Loucy (cell line): Measurements from ENCODE around the gene FBXO44.

Source experiments
- H2AFZ ChIP-seq: fragments of 200-600 bp; sonication (generic); 2 replicates; pipeline ENCODE4 v1.6.0; 2016; ENCODE audit warnings: antibody characterized with exemption, mild to moderate bottlenecking, low read length, moderate library complexity
- H3F3A ChIP-seq: fragments of 200-600 bp; 2 replicates; pipeline ENCODE4 v1.6.0; 2016; ENCODE audit warnings: antibody characterized with exemption, low read depth, mild to moderate bottlenecking
- H3K27me3 ChIP-seq: fragments of 200-600 bp; sonication (generic); 2 replicates; pipeline ENCODE4 v1.6.1; 2014; ENCODE audit warnings: low read length, mild to moderate bottlenecking; ENCODE audit not compliant: insufficient read depth, poor library complexity, severe bottlenecking
- H3K36me3 ChIP-seq: fragments of 200-600 bp; sonication (generic); 2 replicates; pipeline ENCODE4 v1.6.1; 2016; ENCODE audit warnings: low read length; ENCODE audit not compliant: insufficient read depth
- H3K4me1 ChIP-seq: fragments of 200-600 bp; sonication (generic); 2 replicates; pipeline ENCODE4 v1.5.1; 2014; ENCODE audit warnings: low read length, mild to moderate bottlenecking; ENCODE audit not compliant: insufficient read depth, poor library complexity, severe bottlenecking
- H3K4me2 ChIP-seq: fragments of 200-600 bp; sonication (generic); 2 replicates; pipeline ENCODE4 v1.6.0; 2014; ENCODE audit warnings: antibody characterized with exemption, low read length, low read depth, mild to moderate bottlenecking; ENCODE audit not compliant: poor library complexity, severe bottlenecking
- H3K4me3 ChIP-seq: fragments of 200-600 bp; sonication (generic); 2 replicates; pipeline ENCODE4 v1.5.1; 2014; ENCODE audit warnings: low read length, mild to moderate bottlenecking, mixed read lengths; ENCODE audit not compliant: poor library complexity, severe bottlenecking
- H3K79me2 ChIP-seq: fragments of 200-600 bp; sonication (generic); 2 replicates; pipeline ENCODE4 v1.6.1; 2014; ENCODE audit warnings: low read length; ENCODE audit not compliant: insufficient read depth
- H3K9ac ChIP-seq: fragments of 200-600 bp; sonication (generic); 2 replicates; pipeline ENCODE4 v1.6.0; 2014; ENCODE audit warnings: mild to moderate bottlenecking, low read depth, low read length, moderate library complexity; ENCODE audit not compliant: poor library complexity, severe bottlenecking
- H3K9me2 ChIP-seq: fragments of 200-600 bp; sonication (generic); replicated peaks from 2 replicates; pipeline ENCODE4 v1.6.1; 2016; ENCODE audit warnings: low read depth, low read length, mixed read lengths
- H3K9me3 ChIP-seq: fragments of 200-600 bp; sonication (generic); 2 replicates; pipeline ENCODE4 v1.6.1; 2014; ENCODE audit warnings: mild to moderate bottlenecking, antibody characterized with exemption, low read length, low read depth; ENCODE audit not compliant: insufficient read depth
- H4K20me1 ChIP-seq: fragments of 200-600 bp; sonication (generic); 2 replicates; pipeline ENCODE4 v1.6.0; 2014; ENCODE audit warnings: antibody characterized with exemption, low read length, mild to moderate bottlenecking; ENCODE audit not compliant: insufficient read depth, poor library complexity, severe bottlenecking
- CTCF ChIP-seq: fragments of 200-600 bp; sonication (generic); conservative IDR thresholded peaks from 2 replicates; pipeline ENCODE4 v1.5.1; 2014; ENCODE audit warnings: mild to moderate bottlenecking, antibody characterized with exemption, low read length
- EZH2phosphoT487 ChIP-seq: fragments of 200-600 bp; IDR thresholded peaks from 2 replicates; pipeline ENCODE4 v1.6.1; 2018; ENCODE audit warnings: antibody characterized with exemption, mild to moderate bottlenecking, moderate library complexity, borderline replicate concordance

FBXO44 gene

GRCh38 chr1:11712285-11712684 is 57.6 kb downstream of the FBXO44 start:
- TF ChIP-seq CTCF: no peak
- TF ChIP-seq EZH2phosphoT487: no peak
- H3K79me2 ChIP-seq: no peaks in the 10 kb centered on the region
- no peaks in the 10 kb centered on the region for H3K9me2 ChIP-seq
- no peaks in the 10 kb centered on the region for H3K27me3 ChIP-seq
- H3K36me3 ChIP-seq: peaks cover 5% of the 10 kb centered on the region; the same call in 1 of the 2 replicates
- no peaks in the 10 kb centered on the region for H3F3A ChIP-seq
- no peaks in the 10 kb centered on the region for H4K20me1 ChIP-seq
- H3K4me3 ChIP-seq: no peak overlapping the region
- H3K4me2 ChIP-seq: no peak overlapping the region
- H3K9ac ChIP-seq: no peak overlapping the region
- H3K4me1 ChIP-seq: no peaks in the 10 kb centered on the region
- H3K9me3 ChIP-seq: no peaks in the 10 kb centered on the region
- no peak overlapping the region for H2AFZ ChIP-seq
